Measurements from ENCODE around the gene TMEM208. TPM values are rescaled to one million over a fixed set of nuclear protein-coding genes. Genes with fewer than 3 reads are reported as not detected.

Gene TMEM208
- total RNA-seq, 4 donors from 2014 or later = 28.0 to 47.6 (median 41.2) TPM

- H3K27me3 ChIP-seq = no peaks in the 10 kb centered on the region
- no peaks in the 10 kb centered on the region for H3K9me3 ChIP-seq
- TF ChIP-seq POLR2A (IDR thresholded peaks at IDR 0.05) (no peak), EP300 (IDR thresholded peaks at IDR 0.05) (no peak), CTCF (IDR thresholded peaks at IDR 0.05) (no peak)
- WGBS, 2 donors = 89 to 90% methylated on average over 28 to 40 of the region's 40 CpGs
- no peak for DNase-seq (ENCODE audit: low spot score in 2 of 2)
- peaks cover 0 to 85% (median 11%) of the 10 kb centered on the region in 3 donors for H3K36me3 ChIP-seq
- H3K27ac ChIP-seq = no peak overlapping the region
- no peak overlapping the region for H3K4me3 ChIP-seq
- peaks cover 0 to 32% (median 13%) of the 10 kb centered on the region in 4 donors for H3K4me1 ChIP-seq
Measured at GRCh38 chr16:67201411-67202345, 25.3 kb upstream of the TMEM208 start.

GRCh38 chr16:67202426-67202825 lies 24.5 kb upstream of the TMEM208 start:
- no peak overlapping the region for H3K27ac ChIP-seq
- WGBS, 2 donors = 88 to 90% methylated on average over 6 to 10 of the region's 12 CpGs
- TF ChIP-seq EP300 (IDR thresholded peaks at IDR 0.05) (no peak), CTCF (IDR thresholded peaks at IDR 0.05) (no peak), POLR2A (IDR thresholded peaks at IDR 0.05) (no peak)
- no peak overlapping the region for H3K4me3 ChIP-seq
- H3K27me3 ChIP-seq = no peaks in the 10 kb centered on the region
- no peaks in the 10 kb centered on the region for H3K9me3 ChIP-seq
- peaks cover 0 to 84% (median 4%) of the 10 kb centered on the region in 3 donors for H3K36me3 ChIP-seq
- H3K4me1 ChIP-seq = peaks cover 0 to 27% (median 13%) of the 10 kb centered on the region in 4 donors
- no peak for DNase-seq (ENCODE audit: low spot score in 2 of 2)

- Histone ChIP-seq H3K27ac (no peak overlapping the region), H3K36me3 (peaks cover 0 to 84% (median 0%) of the 10 kb centered on the region in 3 donors), H3K27me3 (no peaks in the 10 kb centered on the region), H3K4me1 (peaks cover 0 to 21% (median 11%) of the 10 kb centered on the region in 4 donors), H3K4me3 (no peak overlapping the region), H3K9me3 (no peaks in the 10 kb centered on the region)
- TF ChIP-seq POLR2A (IDR thresholded peaks at IDR 0.05) = no peak
- no peak for TF ChIP-seq CTCF (IDR thresholded peaks at IDR 0.05)
- no peak for TF ChIP-seq EP300 (IDR thresholded peaks at IDR 0.05)
- no peak for DNase-seq (ENCODE audit: low spot score in 2 of 2)
- WGBS, 2 donors = 81 to 85% methylated on average over 16 to 22 of the region's 23 CpGs
Measured at GRCh38 chr16:67202956-67203493, 23.9 kb upstream of the TMEM208 start.

GRCh38 chr16:67204076-67204475 lies 22.9 kb upstream of the TMEM208 start:
- Histone ChIP-seq H3K4me3 (no peak overlapping the region), H3K4me1 (peaks cover 0 to 10% (median 5%) of the 10 kb centered on the region in 4 donors), H3K27ac (no peak overlapping the region), H3K27me3 (no peaks in the 10 kb centered on the region), H3K36me3 (peaks cover 0 to 87% (median 0%) of the 10 kb centered on the region in 3 donors), H3K9me3 (no peaks in the 10 kb centered on the region)
- no peak for DNase-seq (ENCODE audit: low spot score in 2 of 2)
- WGBS, 2 donors = 76 to 78% methylated on average over 4 of the region's 4 CpGs
- TF ChIP-seq CTCF (IDR thresholded peaks at IDR 0.05) (no peak), EP300 (IDR thresholded peaks at IDR 0.05) (no peak), POLR2A (IDR thresholded peaks at IDR 0.05) (no peak)
